GM12878 (cell line): Measurements from ENCODE around the gene HNRNPA2B1.

Experiments
- BHLHE40 ChIP-seq, 2 experiments: fragments of 450-650 bp in 1 of 2; IDR thresholded peaks; 2 replicates each; pipeline ENCODE4 v1.6.1; 2011 to 2017; ENCODE audit warnings: low read depth in 2 of 2, borderline replicate concordance in 1 of 2, improper control_type of control experiment in 1 of 2, low read length in 1 of 2, mild to moderate bottlenecking in 1 of 2
- CEBPB ChIP-seq, 2 experiments: fragments of 150-350 bp in 1 of 2; IDR thresholded peaks; 2 replicates each; pipeline ENCODE4 v1.6.1; 2012 to 2014; ENCODE audit warnings: low read depth in 2 of 2, low read length in 2 of 2, borderline replicate concordance in 1 of 2, inconsistent platforms in 1 of 2
- CHD2 ChIP-seq: IDR thresholded peaks from 2 replicates; pipeline ENCODE4 v1.6.1; 2011; ENCODE audit warnings: low read depth, low read length, improper control_type of control experiment, borderline replicate concordance
- CTCF ChIP-seq, 3 experiments: IDR thresholded peaks in 2 of 3; conservative IDR thresholded peaks in 1 of 3; 2 replicates each; pipeline ENCODE4 v1.5.1; 2011; ENCODE audit warnings: low read depth in 3 of 3, low read length in 3 of 3, mild to moderate bottlenecking in 3 of 3, control low read depth in 2 of 3, moderate library complexity in 2 of 3, inconsistent platforms in 1 of 3, mixed read lengths in 1 of 3; ENCODE audit not compliant: control insufficient read depth in 2 of 3, insufficient read depth in 1 of 3; ENCODE audit errors: extremely low read depth in 1 of 3
- EP300 ChIP-seq, 2 experiments: fragments of 150-350 bp in 1 of 2; IDR thresholded peaks; 2 replicates each; pipeline ENCODE4 v1.6.1; 2011 to 2012; ENCODE audit warnings: low read depth in 2 of 2, low read length in 2 of 2, borderline replicate concordance in 1 of 2, improper control_type of control experiment in 1 of 2, inconsistent platforms in 1 of 2; ENCODE audit not compliant: control insufficient read depth in 1 of 2
- MYC ChIP-seq: IDR thresholded peaks from 2 replicates; pipeline ENCODE4 v1.6.1; 2011; ENCODE audit warnings: mild to moderate bottlenecking, low read length, moderate library complexity, inconsistent platforms; ENCODE audit not compliant: insufficient read depth, insufficient replicate concordance, insufficient read length, severe bottlenecking
- NFXL1 ChIP-seq: fragments of 450-650 bp; IDR thresholded peaks from 2 replicates; pipeline ENCODE4 v1.6.1; 2017; ENCODE audit warnings: antibody characterized with exemption, mild to moderate bottlenecking, borderline replicate concordance
- PBX3 ChIP-seq: IDR thresholded peaks from 2 replicates; pipeline ENCODE4 v1.6.1; 2011; ENCODE audit warnings: mild to moderate bottlenecking, low read depth, low read length, moderate library complexity; ENCODE audit not compliant: insufficient replicate concordance
- PML ChIP-seq: IDR thresholded peaks from 2 replicates; pipeline ENCODE4 v1.6.1; 2012; ENCODE audit warnings: low read length, inconsistent platforms

GRCh38 chr7:26190417-26190869 is 10.1 kb downstream of the HNRNPA2B1 start:
- TF ChIP-seq BHLHE40 (IDR thresholded peaks at IDR 0.05; ENCODE audit: borderline replicate concordance in 1 of 2, low read depth in 2 of 2, low read length in 1 of 2) (no peak), CTCF (IDR thresholded peaks at IDR 0.05 in 2 of 3, conservative IDR thresholded peaks at IDR 0.05 in 1 of 3; ENCODE audit: control insufficient read depth in 2 of 3, extremely low read depth in 1 of 3, insufficient read depth in 1 of 3, low read depth in 3 of 3, low read length in 3 of 3) (no peak), PML (no peak), CEBPB (IDR thresholded peaks at IDR 0.05; ENCODE audit: borderline replicate concordance in 1 of 2, low read depth in 2 of 2, low read length in 2 of 2) (no peak), CHD2 (no peak), PBX3 (no peak), NFXL1 (no peak), MYC (no peak), EP300 (IDR thresholded peaks at IDR 0.05; ENCODE audit: borderline replicate concordance in 1 of 2, control insufficient read depth in 1 of 2, low read depth in 2 of 2, low read length in 2 of 2) (no peak)
